ENCODE data around the gene F7.
"Not testable (repeated sequence)": the region's sequence is repeated elsewhere in the genome, so short reads cannot be mapped to it uniquely, and the experiment has no call there.

The F7 gene

DNA sequence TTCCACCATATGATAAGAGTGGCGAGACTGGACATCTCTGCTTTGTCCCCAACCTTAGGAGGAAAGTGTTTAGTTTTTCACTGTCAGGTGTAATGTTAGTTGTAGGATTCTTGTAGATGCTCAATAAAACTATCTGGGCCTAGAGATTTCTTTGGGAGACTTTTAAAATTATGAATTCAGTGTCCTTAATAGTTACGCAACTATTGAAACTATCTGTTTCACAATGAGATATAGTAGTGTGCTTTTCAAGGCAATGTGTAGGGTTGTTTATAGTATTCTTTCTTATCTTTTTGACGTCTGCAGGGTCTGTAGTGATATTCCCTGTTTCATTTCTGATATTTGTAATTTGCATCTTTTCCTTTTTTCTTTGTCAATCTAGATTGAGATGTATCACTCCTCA is 33.2 kb upstream of the F7 start:
- FAIRE-seq: no peak
- no peak for DNase-seq (ENCODE audit: low spot score)

DNA sequence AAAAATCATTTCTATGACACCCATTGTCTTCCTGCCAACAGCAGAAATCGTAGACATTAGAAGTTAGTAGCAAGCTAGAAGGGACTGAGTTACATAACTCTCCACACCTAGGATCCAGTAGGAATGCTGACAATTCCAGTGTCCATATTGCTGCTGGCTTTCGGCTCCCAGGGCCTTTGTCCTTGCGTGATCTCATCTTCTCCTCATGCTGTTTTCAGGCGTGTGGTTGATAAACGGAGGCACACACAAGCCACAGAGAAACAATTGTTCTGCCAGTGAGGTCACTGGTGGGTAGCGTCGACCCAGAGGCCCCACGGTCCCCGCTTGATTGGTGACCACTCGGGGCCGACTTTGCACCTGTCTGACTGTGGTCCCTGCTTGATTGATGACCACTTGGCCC is 31.6 kb upstream of the F7 start:
- FAIRE-seq (no peak), DNase-seq (ENCODE audit: low spot score) (no peak)

DNA sequence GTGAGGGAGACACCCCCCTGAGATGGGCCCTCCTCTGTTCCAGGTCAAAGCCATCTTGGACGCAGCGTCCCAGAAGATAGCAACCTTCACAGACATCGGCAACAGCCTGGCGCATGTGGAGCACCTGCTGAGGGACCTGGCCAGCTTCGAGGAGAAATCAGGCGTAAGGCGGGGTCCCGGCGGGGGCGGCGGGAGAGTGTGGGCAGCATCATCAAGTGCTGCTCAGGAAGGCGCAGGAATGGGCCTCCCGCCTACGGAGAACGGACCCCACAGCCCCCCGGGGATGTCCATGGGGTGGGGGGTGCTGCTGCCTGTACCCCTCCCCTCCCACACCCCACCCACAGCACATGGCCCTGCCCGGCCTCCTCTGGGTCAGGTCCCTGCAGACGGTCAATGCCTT is 31.2 kb upstream of the F7 start:
- no peak for FAIRE-seq

DNA sequence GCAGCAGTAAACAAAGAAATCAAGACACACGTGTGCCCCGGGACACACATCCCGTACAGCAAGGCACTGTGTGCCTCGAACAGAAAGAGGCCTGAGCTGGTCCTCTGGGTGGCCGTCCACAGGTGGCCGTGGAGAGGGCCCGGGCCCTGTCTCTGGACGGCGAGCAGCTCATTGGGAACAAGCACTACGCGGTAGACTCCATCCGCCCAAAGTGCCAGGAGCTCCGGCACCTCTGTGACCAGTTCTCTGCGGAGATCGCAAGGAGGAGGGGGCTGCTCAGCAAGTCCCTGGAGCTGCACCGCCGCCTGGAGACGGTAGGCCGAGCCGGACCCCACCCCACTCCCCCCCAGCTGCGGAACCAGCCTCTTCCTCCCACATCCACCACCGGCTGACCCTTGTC is 30.7 kb upstream of the F7 start:
- FAIRE-seq: no peak
- DNase-seq (ENCODE audit: low spot score): no peak

More for the DNA sequence above, 31.2 kb upstream of the F7 start:
- no peak for DNase-seq (ENCODE audit: low spot score)

DNA sequence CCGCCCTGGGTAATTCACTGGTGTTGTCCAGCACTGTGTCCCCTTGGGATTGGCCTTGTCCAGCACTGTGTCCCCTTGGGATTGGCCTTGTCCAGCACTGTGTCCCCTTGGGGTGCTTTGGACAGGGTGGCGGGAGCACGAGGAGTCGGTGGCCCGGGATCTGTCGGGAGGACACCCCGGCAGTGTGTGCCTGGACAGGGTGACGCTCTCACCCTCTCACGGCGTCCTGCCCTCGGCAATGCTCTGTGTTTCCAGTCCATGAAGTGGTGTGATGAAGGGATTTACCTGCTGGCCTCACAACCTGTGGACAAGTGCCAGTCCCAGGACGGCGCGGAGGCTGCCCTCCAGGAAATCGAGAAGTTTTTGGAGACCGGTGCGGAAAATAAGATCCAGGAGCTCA is 29.9 kb upstream of the F7 start:
- FAIRE-seq (no peak), DNase-seq (ENCODE audit: low spot score) (no peak)

DNA sequence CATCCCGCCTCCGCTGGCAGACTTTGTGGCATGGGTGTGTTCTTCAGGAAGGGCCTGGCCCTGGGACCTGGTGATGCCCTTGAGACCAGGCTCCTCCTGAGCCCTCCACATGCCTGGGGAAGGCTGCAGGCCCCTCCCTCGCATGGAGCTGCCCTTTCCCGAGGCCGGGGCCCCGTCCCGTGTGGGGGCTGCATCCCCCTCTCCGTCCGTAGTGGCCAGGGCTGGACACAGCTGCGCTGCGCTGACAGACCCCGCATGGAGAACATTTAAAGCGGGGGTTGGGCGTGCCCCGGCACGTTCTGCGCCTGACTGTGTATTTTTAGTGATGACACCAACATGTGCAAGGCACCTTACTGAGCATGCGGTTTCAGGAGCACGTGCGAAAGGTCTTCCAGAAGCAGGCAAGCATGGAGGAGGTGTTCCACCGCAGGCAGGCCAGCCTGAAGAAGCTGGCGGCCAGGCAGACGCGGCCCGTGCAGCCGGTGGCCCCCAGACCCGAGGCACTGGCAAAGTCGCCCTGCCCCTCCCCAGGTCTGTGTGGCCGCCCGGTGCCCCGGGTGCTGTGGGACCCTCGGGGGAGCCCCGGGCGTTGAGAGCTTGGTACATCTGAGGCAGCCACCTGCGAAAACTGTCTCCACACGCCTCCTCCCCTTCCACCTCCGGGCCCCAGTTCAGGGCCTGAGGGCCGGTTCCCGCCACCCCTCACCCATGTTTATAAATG is 28.8 kb upstream of the F7 start:
- DNase-seq (ENCODE audit: low spot score) (no peak), FAIRE-seq (no peak)

DNA sequence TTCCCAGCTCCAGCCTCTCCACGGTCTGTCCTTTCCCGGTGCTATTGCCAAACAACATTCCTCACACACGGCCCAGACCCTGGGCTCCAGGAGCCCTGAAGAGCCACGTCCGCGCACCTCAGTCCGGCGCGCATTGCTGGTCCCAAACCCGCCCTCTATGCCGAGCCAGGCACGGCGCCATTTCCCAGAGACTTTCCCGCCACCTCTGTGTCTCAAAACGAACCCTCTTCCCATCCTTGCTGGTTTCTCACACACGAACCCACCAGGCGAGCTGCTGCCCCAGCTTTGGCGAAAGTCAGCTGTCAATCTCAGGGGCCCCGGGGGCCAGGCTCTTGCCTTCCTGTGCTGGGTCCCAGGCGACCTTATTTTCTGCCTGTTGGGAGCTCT is 28.0 kb upstream of the F7 start:
- FAIRE-seq (no peak), DNase-seq (ENCODE audit: low spot score) (no peak)

DNA sequence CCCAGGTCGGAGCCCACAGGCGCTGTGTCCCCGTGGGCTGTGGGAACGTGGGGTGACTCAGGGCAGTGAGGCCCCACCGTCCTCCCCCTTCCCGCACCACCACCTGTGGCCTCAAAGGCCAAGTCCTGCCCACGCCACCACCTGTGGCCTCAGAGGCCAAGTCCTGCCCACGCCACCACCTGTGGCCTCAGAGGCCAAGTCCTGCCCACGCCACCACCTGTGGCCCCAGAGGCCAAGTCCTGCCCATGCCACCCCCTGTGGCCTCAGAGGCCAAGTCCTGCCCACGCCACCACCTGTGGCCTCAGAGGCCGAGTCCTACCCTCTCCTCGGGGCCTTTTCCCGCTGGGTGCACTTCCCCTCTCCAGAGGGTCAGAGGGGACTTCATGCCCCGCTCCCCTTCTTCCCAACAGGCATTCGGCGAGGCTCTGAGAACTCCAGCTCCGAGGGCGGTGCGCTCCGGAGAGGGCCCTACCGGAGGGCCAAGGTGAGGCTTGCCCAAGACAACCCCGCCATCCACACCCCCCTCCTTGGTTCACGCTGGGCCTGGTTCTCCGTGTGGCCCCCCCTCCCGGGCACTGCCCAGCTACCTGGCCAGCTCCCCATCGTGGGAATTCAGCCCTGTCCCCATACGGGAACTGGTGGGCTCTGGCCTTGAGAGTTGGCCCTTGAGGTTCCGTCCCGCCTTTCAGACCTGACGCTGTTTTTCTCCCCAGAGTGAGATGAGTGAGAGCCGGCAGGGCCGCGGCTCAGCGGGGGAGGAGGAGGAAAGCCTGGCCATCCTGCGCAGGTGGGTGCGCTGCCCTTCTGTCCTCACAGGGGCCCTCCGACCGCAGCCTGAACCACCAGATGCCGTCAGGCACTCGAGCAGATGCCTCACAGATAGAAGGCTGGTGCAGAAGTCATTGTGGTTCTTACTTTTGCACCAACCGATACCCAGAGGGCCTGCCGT is 27.4 kb upstream of the F7 start:
- FAIRE-seq: no peak
- no peak for DNase-seq (ENCODE audit: low spot score)

DNA sequence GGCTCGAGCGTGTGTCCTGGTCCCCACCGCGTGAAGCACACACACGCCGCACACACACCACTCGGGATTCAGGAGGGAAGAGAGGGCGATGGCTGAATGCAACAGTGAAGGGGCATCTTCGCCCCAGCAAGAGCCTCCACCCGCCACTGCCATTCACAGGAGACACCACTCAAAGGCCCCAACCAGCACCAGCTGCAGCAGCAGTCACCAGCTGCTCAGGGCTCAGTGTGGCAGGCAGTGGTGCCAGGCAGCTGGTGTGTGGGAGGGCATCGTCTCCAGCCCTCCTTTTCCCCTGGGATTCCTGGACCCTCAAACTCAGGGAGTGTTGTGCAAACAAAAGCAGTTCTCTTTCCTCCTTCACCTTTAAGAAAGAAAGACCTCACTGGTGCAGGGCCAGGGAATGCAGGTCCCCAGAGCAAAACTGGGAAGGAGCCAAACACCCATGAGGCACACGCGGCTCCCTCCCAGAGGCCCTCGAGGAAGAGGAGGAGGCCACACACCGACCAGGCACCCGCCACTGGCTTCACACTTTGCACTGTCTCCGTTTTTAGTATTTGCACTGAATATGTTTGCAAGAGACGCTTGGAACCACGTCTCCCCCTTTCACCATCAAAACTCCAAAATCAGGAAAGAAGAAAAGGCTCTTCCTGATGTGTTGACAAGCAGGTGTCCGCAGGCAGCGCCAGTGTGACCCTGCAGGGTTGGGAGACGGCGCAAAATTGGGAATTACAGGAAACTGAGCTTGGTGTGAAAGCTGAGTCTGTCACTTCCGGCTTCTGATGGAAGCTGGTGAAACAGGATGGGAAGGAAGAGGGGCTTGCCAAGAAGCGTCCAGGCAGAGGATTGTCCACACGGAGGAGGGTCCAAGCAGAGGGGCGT is 26.4 kb upstream of the F7 start:
- no peak for FAIRE-seq

DNA sequence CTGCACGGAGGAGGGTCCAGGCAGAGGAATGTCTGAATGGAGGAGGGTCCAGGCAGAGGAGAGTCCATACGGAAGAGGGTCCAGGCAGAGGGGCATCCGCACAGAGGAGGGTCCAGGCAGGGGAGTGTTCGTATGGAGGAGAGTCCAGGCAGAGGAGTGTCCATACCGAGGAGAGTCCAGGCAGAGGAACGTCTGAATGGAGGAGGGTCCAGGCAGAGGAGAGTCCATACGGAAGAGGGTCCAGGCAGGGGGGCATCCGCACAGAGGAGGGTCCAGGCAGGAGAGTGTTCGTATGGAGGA is 25.9 kb upstream of the F7 start:
- DNase-seq (ENCODE audit: low spot score); FAIRE-seq: not testable (repeated sequence)

More for the DNA sequence above, 26.4 kb upstream of the F7 start:
- no peak for DNase-seq (ENCODE audit: low spot score)

DNA sequence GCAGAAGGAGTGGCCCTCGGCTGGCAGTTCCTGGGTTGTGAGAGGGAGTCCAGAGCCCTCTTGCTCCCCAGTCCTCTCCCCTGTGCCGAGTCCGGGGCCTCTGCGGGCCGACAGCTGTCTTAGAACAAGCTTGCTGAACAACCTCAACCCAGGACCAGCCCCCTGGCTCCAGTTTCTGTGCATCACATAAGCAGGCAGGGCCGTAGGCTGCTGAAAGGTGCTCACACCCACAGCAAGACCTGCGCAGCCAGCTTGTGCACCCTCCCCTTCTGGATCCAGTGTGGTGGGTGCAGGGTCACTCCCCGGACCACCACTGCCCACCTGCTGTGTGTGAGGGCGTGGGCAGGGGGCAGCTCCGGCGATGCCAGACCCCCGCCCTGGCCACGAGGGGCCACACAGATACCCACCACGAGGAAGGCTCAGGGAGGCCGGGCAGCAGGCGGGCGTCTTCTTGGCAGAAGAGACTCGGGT is 25.2 kb upstream of the F7 start:
- no peak for FAIRE-seq
- no peak for DNase-seq (ENCODE audit: low spot score)

DNA sequence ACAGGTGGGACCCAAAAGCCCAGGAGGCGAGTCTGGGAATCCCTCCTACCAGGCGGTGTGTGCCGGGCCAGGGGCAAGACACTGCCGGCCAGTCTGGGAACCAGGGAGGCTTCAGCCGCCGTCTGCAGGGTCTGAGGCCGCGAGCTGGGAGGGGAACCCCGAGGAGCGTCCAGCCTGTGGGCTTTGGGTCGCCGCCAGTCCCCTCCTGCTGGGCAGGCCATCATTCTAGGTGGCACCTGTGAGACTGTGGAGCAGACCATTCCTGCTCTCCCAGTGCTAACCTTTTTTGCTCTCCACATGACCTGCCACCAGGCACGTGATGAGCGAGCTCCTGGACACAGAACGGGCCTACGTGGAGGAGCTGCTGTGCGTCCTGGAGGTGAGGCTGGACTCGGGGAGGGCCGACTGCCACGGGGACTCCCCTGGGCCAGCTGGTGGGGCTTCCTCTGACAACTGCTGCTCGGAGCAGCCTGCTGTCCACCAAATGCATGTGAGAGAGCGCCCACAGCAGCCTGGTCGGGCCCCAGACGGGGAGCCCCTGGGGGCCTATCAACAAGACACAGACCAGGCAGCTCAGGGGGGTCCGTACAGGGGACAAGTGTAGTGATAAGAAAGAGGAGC is 24.6 kb upstream of the F7 start:
- DNase-seq (ENCODE audit: low spot score): no peak
- no peak for FAIRE-seq

DNA sequence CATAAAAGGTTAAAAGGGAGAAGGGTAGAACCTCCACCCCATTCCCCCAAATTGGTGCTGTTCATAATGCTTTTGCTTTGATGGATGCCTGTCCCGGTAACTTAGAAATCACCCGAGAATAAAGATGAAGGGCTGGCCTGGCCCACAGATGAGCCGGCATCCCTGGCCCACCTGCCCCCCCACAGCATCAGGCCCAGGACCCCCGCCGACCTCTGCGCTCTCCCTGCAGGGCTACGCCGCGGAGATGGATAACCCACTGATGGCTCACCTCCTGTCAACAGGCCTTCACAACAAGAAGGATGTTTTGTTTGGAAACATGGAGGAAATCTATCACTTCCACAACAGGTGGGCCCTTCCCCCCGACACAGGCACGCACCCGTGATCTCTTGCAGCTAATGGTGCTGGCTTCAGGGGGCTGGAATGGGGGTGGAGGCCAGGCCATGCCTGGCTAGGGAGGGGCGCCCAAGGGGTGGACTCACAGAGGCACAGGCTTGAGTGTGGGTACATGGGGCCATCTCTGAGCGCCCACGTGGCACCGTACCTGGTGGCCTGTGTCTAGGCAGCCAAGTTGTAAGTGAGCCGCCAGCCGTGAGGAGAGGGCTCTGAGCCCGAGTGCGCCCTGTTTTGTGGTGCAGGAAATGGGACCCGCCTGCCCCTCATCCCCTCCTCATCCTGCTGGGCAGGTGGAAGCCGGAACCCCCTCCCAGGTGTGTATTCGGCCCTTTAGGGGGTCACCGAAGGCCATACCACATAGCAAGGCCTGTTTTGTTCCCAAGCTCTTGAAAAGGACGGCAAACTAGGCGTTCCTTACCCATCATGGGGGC is 23.2 kb upstream of the F7 start:
- DNase-seq (ENCODE audit: low spot score) (no peak), FAIRE-seq (no peak)

DNA sequence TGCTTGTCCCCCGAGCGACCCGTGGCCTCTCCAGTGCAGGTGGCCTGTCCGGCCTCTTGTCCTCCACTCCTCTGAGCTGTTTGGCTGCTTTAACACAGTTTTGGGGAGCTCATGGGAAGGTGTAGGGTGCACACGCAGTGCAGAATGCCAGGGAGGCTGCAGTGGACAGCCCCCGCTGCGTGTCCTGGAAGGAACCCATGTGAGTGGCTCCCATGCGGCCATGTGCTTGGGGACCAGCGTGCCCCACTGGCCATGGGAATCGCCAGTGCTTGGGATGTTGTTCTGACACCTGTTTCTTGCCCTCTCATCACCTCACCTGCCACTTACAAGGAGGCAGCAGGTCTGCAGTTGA is 22.6 kb upstream of the F7 start:
- FAIRE-seq (no peak), DNase-seq (ENCODE audit: low spot score) (no peak)

DNA sequence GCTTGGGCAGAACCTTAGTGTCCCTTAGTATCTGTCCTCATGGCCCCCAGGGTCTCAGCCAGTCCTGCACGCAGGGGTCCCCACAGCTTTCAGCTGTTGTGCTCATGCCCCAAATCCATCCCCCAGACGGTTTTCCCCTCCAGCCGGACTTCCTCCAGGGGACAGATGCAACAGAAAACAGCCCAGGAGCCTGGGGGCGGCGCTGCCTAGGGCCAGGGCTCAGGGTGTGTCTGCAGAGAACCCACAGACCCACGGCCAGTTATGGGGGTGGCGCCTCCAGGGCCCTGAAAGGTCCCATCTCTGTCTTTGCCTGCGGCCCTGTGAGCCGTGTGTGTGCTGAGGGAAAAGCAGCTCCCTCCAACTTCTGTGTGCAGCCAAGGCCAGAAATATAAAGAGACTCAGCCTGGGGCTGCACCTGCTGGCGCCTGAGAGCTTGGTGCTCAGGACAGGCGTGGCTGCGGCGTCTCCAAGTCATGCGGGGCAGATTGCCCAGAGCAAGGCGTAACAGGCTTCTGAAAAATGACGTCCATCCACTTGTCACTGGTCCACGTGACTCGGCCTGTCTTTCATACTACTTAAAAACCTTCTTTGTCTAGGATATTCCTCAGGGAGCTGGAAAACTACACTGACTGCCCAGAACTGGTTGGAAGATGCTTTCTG is 22.1 kb upstream of the F7 start:
- FAIRE-seq (no peak), DNase-seq (ENCODE audit: low spot score) (no peak)

DNA sequence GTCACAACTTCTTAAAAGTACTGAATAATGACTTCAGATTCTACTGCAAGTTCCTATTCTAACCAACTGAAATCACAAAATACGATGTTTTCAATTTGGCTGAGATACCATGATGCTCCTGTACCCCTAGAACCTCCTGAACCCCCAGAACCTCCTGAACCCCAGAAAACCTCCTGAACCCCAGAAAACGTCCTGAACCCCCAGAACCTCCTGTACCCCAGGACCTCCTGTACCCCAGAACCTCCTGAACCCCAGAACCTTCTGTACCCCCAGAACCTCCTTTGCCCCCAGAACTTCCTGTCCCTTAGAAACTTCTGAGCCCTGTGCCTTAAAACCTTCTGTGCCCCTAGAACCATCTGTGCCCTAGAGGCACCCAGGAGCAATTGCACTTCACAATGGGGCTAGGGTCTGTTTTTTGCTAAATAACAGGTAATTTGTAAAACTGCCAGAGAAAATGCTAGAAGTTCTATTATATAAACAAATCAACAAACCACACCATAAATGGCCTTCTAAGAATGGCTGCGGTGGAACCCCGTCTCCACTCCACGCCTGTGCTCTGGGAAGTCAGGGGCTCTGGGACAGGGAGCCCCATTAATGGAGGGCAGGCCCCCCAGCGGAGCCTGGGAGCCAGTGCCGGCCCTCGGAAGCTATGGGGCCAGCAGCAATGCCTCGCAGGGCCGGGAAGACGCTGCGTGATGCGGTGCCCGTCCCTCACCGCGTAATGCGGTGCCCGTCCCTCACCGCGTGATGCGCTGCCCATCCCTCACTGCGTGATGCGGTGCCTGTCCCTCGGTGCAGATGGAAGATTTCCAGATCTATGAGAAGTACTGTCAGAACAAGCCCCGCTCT is 21.3 kb upstream of the F7 start:
- FAIRE-seq (no peak), DNase-seq (ENCODE audit: low spot score) (no peak)

DNA sequence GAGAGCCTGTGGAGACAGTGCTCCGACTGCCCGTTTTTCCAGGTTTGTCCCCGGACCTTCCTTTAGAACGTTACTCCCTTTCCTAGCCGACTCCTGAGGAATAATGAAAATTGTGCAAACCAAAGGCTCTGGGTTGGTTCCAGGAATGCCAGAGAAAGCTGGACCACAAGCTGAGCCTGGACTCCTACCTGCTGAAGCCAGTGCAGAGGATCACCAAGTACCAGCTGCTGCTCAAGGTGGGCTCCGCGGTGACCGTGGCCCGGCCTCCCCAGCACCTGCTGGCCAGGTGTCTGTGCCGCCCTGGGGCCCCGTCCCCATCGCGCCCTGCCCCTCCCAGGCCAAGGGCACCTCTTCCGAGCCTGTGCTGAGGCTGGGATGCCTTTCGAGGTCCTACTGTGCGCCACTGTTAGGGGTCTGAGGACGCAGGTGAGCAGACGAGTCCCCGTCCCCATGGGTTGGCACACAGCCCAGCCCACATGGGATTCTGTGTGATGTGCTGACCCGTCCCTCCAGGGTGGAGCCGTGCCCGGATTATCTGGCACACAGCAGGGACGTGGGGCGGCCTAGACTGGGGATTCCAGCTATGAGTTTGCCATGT is 20.5 kb upstream of the F7 start:
- FAIRE-seq: no peak

DNA sequence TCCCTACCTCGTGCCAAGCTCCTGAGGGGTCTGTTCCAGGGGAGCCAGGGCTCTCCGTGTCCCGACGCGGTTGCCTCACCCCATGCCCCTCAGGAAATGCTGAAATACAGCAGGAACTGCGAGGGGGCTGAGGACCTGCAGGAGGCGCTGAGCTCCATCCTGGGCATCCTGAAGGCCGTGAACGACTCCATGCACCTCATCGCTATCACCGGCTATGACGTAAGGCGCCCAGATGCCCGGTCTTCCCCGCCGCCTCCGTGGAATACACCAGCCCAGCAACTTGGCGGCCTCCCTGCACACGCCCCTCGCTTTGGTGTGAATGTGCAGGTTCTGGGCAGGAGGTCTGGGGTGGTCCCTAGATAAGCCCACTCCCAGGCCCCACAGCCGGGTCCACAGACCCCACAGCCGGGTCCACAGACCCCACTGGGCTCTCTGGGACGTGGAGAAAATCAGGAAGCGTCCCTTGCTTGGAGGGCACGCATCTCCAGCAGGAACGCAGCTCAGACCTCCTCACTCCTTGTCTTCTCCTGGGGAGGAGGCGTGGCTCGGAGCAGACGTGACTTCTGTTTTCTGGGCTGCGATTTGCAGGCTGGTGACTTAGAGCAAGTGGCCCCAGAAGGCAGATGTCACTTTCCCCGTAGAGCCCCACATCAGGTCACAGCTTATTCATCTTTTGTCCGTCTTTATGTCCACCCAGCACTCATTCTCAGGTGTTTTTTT is 19.4 kb upstream of the F7 start:
- DNase-seq (ENCODE audit: low spot score) (no peak), FAIRE-seq (no peak)

More for the DNA sequence above, 20.5 kb upstream of the F7 start:
- DNase-seq (ENCODE audit: low spot score): no peak
